ENCODE measurements around the gene MFF.
"Not testable (repeated sequence)": the region's sequence is repeated elsewhere in the genome, so short reads cannot be mapped to it uniquely, and the experiment has no call there.

MFF gene

GRCh38 chr2:227378371-227378782 is 53.3 kb downstream of the MFF start:
- DNase-seq: no peak

- no peak for DNase-seq
Measured at GRCh38 chr2:227379095-227379494, 54.0 kb downstream of the MFF start, which contains the start of gene TM4SF20. Gene TM4SF20, minus strand, starts transcription at chr2:227379306. Its CDS starts 38 bp downstream, at chr2:227379268.

DNA sequence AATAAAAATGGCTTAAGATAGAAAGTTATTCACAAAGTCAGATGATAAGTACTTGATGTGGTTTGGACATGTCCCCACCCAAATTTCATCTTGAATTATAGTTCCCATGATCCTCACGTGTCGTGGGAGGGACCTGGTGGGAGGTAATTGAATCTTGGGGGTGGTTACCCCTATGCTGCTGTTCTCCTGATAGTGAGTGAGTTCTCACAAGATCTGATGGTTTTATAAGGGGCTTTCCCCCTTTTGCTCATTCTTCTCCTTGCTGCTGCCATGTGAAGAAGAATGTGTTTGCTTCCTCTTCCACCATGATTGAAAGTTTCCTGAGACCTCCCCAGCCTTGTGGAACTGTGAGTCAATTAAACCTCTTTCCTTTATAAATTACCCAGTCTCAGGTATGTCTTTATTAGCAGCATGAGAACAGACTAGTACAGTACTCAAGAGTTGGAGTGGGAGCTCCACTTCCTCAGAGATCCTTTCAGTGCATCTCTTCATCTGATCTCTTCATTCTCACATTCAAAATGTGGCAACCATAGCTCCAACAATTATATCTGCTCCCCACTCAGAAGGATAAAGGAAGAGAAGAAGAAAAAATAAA is 57.3 kb downstream of the MFF start:
- peak; percentile 39 to 65 for DNase-seq

- no peak for DNase-seq
Measured at GRCh38 chr2:227383686-227384085, 58.6 kb downstream of the MFF start.

GRCh38 chr2:227386630-227387029 is 61.6 kb downstream of the MFF start:
- DNase-seq: no peak

DNA sequence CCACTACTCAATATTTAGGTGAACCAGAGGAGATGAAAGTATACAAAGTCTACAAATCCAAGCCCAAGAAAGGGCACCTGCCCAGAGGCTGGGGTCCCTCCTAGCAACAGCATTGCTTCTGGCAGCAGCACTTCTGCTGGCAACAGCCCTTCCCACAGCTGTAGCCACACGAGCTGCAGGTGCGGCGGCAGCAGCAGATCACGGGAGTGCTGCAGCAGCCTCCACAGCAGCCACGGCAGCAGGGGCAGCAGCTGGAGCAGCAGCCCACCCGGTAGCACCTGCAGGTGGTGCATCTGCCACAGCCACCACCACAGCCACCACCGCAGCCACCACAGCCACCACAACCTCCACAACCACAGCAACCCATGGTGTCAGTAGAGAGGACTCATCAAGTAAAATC is 62.5 kb downstream of the MFF start, which contains the start of gene SCYGR1:
TSS of gene SCYGR1 (minus strand) at position 367 of the 400 bp plus-strand sequence. CDS start at position 367, 0 bp downstream.
- DNase-seq: not testable (repeated sequence)

DNA sequence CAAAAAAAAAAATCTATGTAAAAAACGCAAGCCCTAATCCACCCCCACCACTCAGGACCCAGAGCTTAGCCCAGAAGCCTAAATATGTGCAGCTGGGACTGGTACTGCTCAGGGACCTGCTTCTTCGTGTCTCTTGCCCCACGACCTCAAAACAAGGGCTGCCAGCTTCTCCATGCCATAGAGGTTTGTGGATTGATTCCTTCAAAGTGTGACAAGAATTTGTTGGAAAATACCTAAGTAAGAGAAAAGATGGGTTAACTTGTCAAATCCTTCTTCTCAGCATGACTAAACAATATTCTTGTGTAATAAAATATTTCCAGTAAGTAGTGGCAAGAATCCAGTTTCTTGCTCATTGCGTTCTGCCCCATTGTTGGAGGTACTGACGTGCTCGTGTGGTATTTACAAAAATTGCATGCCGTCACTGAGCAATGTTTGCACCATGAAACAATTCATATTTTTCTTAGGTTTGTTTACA is 63.5 kb downstream of the MFF start:
- peak; percentile 54 to 60 for DNase-seq

DNA sequence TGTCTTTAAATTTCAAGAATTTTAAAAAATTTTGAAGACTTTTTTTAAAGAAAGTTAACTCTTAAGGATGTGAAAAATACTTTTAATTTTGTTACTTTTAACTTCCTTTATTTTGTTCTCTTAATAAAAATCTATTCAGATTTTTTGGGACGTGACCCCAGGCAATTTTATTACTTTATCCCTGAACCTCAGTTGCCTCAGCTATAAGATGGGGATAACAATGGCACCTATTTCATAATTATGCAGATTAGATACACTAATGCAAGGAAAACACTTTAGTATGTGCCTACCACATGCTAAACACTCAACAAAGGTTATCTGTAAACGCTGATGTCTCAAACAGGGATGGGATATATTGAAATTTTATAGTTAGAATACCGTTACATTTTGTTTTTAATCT is 64.2 kb downstream of the MFF start:
- no peak for DNase-seq

DNA sequence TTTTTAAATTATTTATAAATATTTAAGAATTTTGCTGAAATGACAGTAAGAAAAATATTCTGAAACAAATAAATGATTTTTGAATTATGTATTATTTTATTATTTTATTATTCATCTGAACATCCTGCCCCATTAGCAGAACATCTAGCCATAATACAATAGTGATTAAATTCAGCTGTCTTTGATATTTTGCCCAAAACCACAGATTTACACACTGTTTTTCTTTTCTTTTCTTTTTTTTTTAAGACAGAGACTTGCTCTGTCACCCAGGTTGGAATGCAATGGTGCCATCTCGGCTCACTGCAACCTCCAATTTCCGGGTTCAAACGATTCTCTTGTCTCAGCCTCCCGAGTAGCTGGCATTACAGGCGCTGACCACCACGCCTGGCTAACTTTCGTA is 64.6 kb downstream of the MFF start:
- no peak for DNase-seq

GRCh38 chr2:227390468-227391256 is 65.6 kb downstream of the MFF start:
- DNase-seq: no peak

GRCh38 chr2:227394401-227394800 is 69.3 kb downstream of the MFF start:
- DNase-seq: no peak

- no peak for DNase-seq
Measured at GRCh38 chr2:227395556-227395955, 70.5 kb downstream of the MFF start.

GRCh38 chr2:227397562-227397961 is 72.5 kb downstream of the MFF start:
- no peak for DNase-seq

DNA sequence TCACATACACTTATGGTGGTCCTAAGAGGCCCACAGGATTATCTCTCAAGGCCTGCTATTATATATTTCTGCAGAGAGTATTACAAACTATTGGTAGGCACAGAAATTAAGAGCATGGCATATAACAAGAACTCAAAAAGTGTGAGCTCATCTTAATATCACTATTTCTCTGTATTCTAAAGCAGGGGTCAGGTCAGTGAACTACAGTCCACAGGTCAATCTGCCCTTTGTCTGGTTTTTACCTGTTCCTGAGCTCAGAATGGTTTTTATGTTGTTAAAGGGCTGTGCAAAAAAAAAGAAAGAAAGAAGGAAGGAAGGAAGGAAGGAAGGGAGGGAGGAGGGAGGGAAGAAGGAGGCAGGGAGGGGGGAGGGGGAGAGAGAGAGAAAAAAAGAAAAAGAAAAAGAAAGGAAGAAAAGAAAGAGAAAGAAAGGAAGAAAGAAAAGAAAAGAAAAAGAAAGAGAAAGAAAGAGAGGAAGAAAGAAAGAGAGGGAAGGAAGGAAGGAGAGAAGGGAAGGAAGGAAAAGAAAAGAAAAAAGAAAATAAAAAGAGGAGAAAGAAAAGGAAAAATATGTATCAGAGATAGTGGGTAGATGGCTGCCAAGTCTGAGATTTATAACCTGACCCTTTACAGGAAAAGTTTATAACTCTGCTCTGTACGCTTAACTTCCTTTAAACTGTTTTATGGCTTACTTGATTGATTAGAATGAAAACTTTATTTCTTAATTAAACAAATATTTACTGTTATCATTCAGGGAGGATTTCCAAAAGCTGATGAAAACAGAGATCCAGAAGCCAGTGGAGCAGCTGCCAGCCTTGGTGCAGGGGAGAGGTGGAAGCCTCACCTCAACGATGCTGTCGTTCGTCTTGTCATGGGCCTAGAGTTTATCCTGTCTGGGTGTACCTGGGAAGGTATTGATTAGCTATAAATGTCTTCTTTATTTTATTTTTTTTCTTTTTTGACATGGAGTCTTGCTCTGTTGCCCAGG is 73.9 kb downstream of the MFF start:
- no peak for DNase-seq

DNA sequence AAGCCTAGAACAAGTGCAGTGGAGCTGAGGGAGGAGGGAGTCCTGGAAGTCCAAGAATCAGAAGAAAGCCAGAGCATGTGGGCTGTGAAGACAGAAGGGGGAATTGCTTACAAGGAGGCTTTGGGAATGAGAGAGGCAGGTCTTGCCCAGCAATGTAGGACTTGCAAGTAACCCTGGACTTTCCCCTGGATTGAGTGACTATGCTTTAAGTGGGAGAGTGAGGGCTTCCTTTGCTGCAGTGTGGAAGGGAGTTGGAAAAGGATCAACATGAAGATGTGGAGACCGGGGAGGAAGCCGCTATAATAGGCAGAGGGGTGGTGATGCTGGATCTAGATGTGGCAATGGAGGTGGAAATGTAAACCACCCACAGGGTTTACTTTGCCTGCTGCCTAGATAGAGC is 76.5 kb downstream of the MFF start:
- peak in 1 of 2 donors; percentile 52 for DNase-seq

- no peak for DNase-seq
Measured at GRCh38 chr2:227402321-227402720, 77.3 kb downstream of the MFF start.

- no peak for DNase-seq
Measured at GRCh38 chr2:227402959-227403358, 77.9 kb downstream of the MFF start.

DNA sequence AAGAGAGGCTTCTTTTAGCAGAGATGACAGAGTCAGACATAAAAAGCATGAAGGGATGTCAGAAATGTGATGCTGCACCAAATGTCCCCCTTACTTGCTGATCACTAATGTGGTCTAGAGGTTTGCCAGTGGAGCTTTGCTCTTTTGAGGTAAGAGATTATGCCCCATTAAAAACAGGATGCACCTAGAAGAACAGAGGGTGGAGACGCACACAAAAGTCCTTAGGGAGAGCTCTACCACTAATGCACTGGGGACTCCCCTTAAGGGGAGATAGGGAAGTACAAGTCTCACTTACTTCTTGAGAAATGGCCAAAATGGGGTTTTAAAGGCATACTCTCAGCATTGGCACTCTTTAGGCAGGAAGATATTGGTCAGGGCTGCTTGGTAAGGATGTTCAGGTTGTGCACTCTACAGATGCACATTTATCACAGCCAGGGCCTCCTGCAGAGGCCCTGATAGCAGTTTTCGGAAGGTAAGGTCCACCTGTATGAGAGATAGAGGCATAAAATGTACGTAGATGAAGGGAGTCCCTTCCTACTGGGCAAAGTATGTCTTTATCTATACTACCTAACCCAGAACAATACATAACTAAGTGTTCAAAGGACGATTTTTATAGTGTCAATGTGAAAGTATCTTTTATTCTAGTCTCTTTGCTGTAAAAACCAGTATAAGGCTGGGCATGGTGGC is 79.7 kb downstream of the MFF start:
- DNase-seq: peak; percentile 61 to 62

- DNase-seq: peak in 1 of 2 donors; percentile 55
Measured at GRCh38 chr2:227406177-227407031, 81.4 kb downstream of the MFF start.

All from inflammatory macrophage treated with lipopolysaccharide for 1 hour (primary cell).